ENCODE results near the gene APBB1. TPM values are rescaled to one million over a fixed set of nuclear protein-coding genes. Genes with fewer than 3 reads are reported as not detected.

Gene APBB1
- total and polyA plus RNA-seq, 9 of the 15 experiments (the other 6 are each of a cell fraction or from before 2014, with no cell fraction given), result 0.04 to 0.73 (median 0.40) TPM

- TF ChIP-seq USF2 (CRISPR knock-in tag; IDR thresholded peaks at IDR 0.05) (no peak), MITF (IDR thresholded peaks at IDR 0.05) (no peak)
Measured at GRCh38 chr11:6350486-6350885, 68.4 kb downstream of the APBB1 start (continued).

GRCh38 chr11:6350043-6350442, 68.9 kb downstream of the APBB1 start:
- Histone ChIP-seq H3K9ac (ENCODE audit: insufficient read depth in 1 of 2, low read depth in 2 of 2, low read length in 2 of 2) (no peak overlapping the region), H2AFZ (ENCODE audit: low read depth, low read length) (no peak overlapping the region), H3K4me3 (no peak overlapping the region), H3K4me1 (replicated peaks in 1 of 2; ENCODE audit: control insufficient read depth in 2 of 2, insufficient read depth in 2 of 2, low read length in 2 of 2) (no peaks in the 10 kb centered on the region), H4K20me1 (replicated peaks; ENCODE audit: control insufficient read depth, insufficient read depth, low read length) (0 out of 2 replicates have a peak, but pooled peaks cover 3% of the 10 kb centered on the region), H3K9me3 (replicated peaks; ENCODE audit: control insufficient read depth, insufficient read depth, low read depth, low read length) (no peaks in the 10 kb centered on the region), H3K4me2 (ENCODE audit: insufficient read depth, low read length) (no peak overlapping the region), H3K36me3 (ENCODE audit: control insufficient read depth, insufficient read depth, low read length) (no peaks in the 10 kb centered on the region), H3K27ac (ENCODE audit: extremely low read depth, low read depth, low read length) (no peak overlapping the region), H3K27me3 (ENCODE audit: control insufficient read depth in 2 of 2, insufficient read depth in 2 of 2, low read length in 2 of 2) (peaks cover 4 to 16% of the 10 kb centered on the region in 2 experiments), H3K9me1 (ENCODE audit: control insufficient read depth, insufficient read depth, low read length) (no peaks in the 10 kb centered on the region), H3K79me2 (ENCODE audit: control insufficient read depth, insufficient read depth, low read length) (no peaks in the 10 kb centered on the region)
- intact Hi-C loops (cut with micrococcal nuclease) (no loop called here), in situ Hi-C loops (cut with MboI) (loop anchor here (5.0 kb wide), 1 partner anchor 328 kb away; no protein-coding TSS in a partner anchor)
- ATAC-seq, result no peak
- CTCF ChIA-PET (ENCODE audit: low intra/inter-chr PET ratio), result no interaction called here
- no TSS peak for BruUV-seq (replicated peaks)
- FAIRE-seq, result no peak
- DNase-seq (ENCODE audit: extremely low read depth in 1 of 4, low spot score in 3 of 4), result no peak
- POLR2A ChIA-PET, result no interaction called here
- TF ChIP-seq MAFF (IDR thresholded peaks at IDR 0.05; ENCODE audit: low read length) (no peak), HNRNPLL (IDR thresholded peaks at IDR 0.05; ENCODE audit: low read depth, low read length, poor library complexity, severe bottlenecking) (no peak), CBFA2T3 (IDR thresholded peaks at IDR 0.05) (no peak), POLR2B (IDR thresholded peaks at IDR 0.05; ENCODE audit: low read depth, partially characterized antibody) (no peak), THRB (CRISPR knock-in tag; conservative IDR thresholded peaks at IDR 0.05) (no peak), HNRNPUL1 (IDR thresholded peaks at IDR 0.05; ENCODE audit: low read length) (no peak), ZNF561 (CRISPR knock-in tag; conservative IDR thresholded peaks at IDR 0.05) (no peak), BCOR (IDR thresholded peaks at IDR 0.05) (no peak), GATAD2A (IDR thresholded peaks at IDR 0.05) (no peak)

Data from K562 (cell line).